MM.1S (cell line): ENCODE data around the gene PSMD1.

Experiments
- DNase-seq: peaks from one replicate; pipeline ENCODE4 v3.0.0-alpha.2; 2015
- H2AFZ ChIP-seq: fragments of 300-600 bp; sonication (generic); 2 replicates; pipeline ENCODE4 v1.6.0; 2016; ENCODE audit warnings: antibody characterized with exemption, low read length
- H3F3A ChIP-seq: fragments of 300-600 bp; sonication (generic); 2 replicates; pipeline ENCODE4 v1.6.1; 2016; ENCODE audit warnings: mild to moderate bottlenecking, antibody characterized with exemption, low read length, moderate library complexity, mixed read lengths; ENCODE audit not compliant: insufficient read depth
- H3K27ac ChIP-seq: fragments of 300-600 bp; sonication (generic); 2 replicates; pipeline ENCODE4 v1.5.1; 2016; ENCODE audit warnings: mild to moderate bottlenecking, low read length
- H3K27me3 ChIP-seq: fragments of 300-600 bp; sonication (generic); replicated peaks from 2 replicates; pipeline ENCODE4 v1.6.0; 2016; ENCODE audit warnings: low read length; ENCODE audit not compliant: insufficient read depth
- H3K36me3 ChIP-seq: fragments of 300-600 bp; sonication (generic); replicated peaks from 2 replicates; pipeline ENCODE4 v1.6.1; 2016; ENCODE audit warnings: mild to moderate bottlenecking, low read length, mixed read lengths; ENCODE audit not compliant: insufficient read depth
- H3K4me1 ChIP-seq: fragments of 300-600 bp; sonication (generic); 2 replicates; pipeline ENCODE4 v1.6.1; 2016; ENCODE audit warnings: low read length, mixed read lengths
- H3K4me2 ChIP-seq: fragments of 300-600 bp; sonication (generic); 2 replicates; pipeline ENCODE4 v1.6.0; 2016; ENCODE audit warnings: low read depth, low read length
- H3K4me3 ChIP-seq: fragments of 300-600 bp; sonication (generic); 2 replicates; pipeline ENCODE4 v1.5.1; 2016; ENCODE audit warnings: low read length, mixed read lengths
- H3K79me2 ChIP-seq: fragments of 300-600 bp; sonication (generic); 2 replicates; pipeline ENCODE4 v1.6.1; 2016; ENCODE audit warnings: mixed run types, low read length, mixed read lengths
- H3K9ac ChIP-seq: fragments of 300-600 bp; sonication (generic); 2 replicates; pipeline ENCODE4 v1.6.1; 2016; ENCODE audit warnings: low read length, mixed read lengths
- H3K9me2 ChIP-seq: fragments of 300-600 bp; sonication (generic); replicated peaks from 2 replicates; pipeline ENCODE4 v1.6.1; 2016; ENCODE audit warnings: mild to moderate bottlenecking, low read length, mixed read lengths; ENCODE audit not compliant: insufficient read depth
- H3K9me3 ChIP-seq: fragments of 300-600 bp; sonication (generic); replicated peaks from 2 replicates; pipeline ENCODE4 v1.6.1; 2016; ENCODE audit warnings: mild to moderate bottlenecking, low read length, mixed read lengths; ENCODE audit not compliant: insufficient read depth
- H4K20me1 ChIP-seq: fragments of 300-600 bp; sonication (generic); 2 replicates; pipeline ENCODE4 v1.6.1; 2016; ENCODE audit warnings: mild to moderate bottlenecking, low read length, moderate library complexity, mixed read lengths; ENCODE audit not compliant: insufficient read depth
- EZH2 ChIP-seq: fragments of 300-600 bp; sonication (generic); optimal IDR thresholded peaks from 2 replicates; pipeline ENCODE3; 2017; ENCODE audit warnings: low read depth, mild to moderate bottlenecking, antibody characterized with exemption, low read length, mixed read lengths
- EZH2phosphoT487 ChIP-seq: fragments of 300-600 bp; sonication (generic); IDR thresholded peaks from 2 replicates; pipeline ENCODE4 v1.6.1; 2018; ENCODE audit warnings: antibody characterized with exemption, low read length
- TF ChIP-seq, protein P1 (sequence below): fragments of 300-600 bp; sonication (generic); IDR thresholded peaks from 2 replicates; pipeline ENCODE4 v1.5.1; 2016; ENCODE audit warnings: antibody characterized with exemption, low read length, mixed read lengths

Gene PSMD1

DNA sequence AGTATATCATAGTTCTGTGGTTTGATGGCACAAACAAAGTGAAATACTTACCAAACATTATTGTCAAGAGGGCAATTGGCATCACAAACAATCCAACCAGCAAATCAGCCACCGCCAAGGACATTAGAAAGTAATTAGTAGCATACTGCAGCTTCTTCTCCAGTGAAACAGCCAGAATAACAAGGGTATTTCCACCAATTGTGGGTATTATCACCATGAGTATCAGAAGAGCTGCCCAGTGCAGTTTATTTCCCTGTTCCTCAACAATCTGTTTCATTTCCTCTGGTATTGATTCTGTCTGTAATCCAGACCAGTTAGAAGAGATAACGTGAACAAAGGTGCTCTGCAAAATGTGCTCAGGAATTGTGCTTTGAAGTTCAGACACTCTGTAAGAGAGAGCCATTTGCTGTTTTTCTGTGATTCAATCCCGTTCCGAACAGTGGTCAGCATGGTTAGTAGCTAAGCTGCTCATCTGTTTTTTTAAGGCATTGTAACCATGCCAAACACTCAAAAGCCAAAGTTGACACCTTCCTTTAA, 66.8 kb downstream of the PSMD1 start:
- Histone ChIP-seq H3K9me3 (no peaks in the 10 kb centered on the region), H3K36me3 (no peaks in the 10 kb centered on the region), H3K4me2 (no peak overlapping the region), H3K9ac (no peak overlapping the region), H3K27me3 (no peaks in the 10 kb centered on the region), H3K27ac (no peak overlapping the region), H4K20me1 (no peaks in the 10 kb centered on the region; the same call in 1 of the 2 replicates), H3K4me3 (no peak overlapping the region), H3K9me2 (no peaks in the 10 kb centered on the region), H3F3A (no peaks in the 10 kb centered on the region), H2AFZ (no peak overlapping the region), H3K4me1 (no peaks in the 10 kb centered on the region), H3K79me2 (peaks cover 32% of the 10 kb centered on the region)
- DNase-seq, result no peak
- TF ChIP-seq, protein P1, sequence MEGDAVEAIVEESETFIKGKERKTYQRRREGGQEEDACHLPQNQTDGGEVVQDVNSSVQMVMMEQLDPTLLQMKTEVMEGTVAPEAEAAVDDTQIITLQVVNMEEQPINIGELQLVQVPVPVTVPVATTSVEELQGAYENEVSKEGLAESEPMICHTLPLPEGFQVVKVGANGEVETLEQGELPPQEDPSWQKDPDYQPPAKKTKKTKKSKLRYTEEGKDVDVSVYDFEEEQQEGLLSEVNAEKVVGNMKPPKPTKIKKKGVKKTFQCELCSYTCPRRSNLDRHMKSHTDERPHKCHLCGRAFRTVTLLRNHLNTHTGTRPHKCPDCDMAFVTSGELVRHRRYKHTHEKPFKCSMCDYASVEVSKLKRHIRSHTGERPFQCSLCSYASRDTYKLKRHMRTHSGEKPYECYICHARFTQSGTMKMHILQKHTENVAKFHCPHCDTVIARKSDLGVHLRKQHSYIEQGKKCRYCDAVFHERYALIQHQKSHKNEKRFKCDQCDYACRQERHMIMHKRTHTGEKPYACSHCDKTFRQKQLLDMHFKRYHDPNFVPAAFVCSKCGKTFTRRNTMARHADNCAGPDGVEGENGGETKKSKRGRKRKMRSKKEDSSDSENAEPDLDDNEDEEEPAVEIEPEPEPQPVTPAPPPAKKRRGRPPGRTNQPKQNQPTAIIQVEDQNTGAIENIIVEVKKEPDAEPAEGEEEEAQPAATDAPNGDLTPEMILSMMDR, result no peak
- TF ChIP-seq EZH2, result no peak
- no peak for TF ChIP-seq EZH2phosphoT487

DNA sequence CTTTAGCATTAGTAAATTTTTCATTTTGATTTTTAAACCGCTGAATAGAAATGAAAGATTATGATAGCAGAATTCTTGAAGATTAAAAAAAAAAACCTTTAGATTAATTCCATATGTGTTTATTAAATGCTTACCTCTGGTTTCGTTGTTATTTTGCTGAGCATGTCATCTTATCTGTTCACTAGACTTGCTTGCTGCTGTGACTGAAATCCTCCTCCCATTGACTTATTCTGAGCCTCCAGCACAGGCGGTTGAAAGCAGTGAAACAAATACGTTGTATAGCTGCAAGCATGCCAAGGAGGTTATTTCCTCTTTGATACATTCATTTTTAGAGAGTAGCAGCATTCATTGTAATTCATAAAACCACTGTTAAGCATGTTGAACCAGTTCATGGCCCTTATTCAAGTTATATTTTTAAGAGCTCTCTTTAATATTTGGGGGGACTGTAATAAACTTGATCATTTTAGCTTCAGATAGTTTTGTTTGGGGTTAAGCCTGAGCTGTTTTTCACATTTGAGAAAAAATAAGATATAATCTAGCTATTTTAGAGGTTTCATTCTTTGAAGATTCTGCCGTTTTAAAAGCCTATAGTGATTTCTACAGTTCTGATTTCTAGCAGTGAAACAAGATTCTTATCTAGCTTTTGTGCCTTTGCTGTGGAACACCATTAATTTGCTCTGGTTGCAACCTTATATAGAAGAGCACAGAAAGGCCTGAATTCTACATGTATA, 68.3 kb downstream of the PSMD1 start, which contains the start of gene HTR2B:
HTR2B (minus strand) TSS at position 205 of the 731 bp plus-strand sequence. CDS start 1,278 bp downstream, outside the sequence.
- Histone ChIP-seq H3K4me3 (no peak within 1 kb of the TSS), H3K27me3 (no peaks in the 10 kb centered on the region), H3K79me2 (peaks cover 42% of the 10 kb centered on the region), H3K9me2 (no peaks in the 10 kb centered on the region), H3K9ac (no peak within 1 kb of the TSS), H3K9me3 (no peaks in the 10 kb centered on the region), H3K4me2 (no peak within 1 kb of the TSS), H3F3A (no peaks in the 10 kb centered on the region), H3K4me1 (no peaks in the 10 kb centered on the region), H4K20me1 (no peaks in the 10 kb centered on the region; the same call in 1 of the 2 replicates), H3K27ac (no peak within 1 kb of the TSS), H3K36me3 (no peaks in the 10 kb centered on the region), H2AFZ (no peak within 1 kb of the TSS)
- TF ChIP-seq EZH2phosphoT487 (no peak), EZH2 (no peak)
- TF ChIP-seq, protein P1, result no peak
- no peak for DNase-seq

- Histone ChIP-seq H3K79me2 (peaks cover 49% of the 10 kb centered on the region), H3K27me3 (no peaks in the 10 kb centered on the region), H3K9me2 (no peaks in the 10 kb centered on the region), H3F3A (no peaks in the 10 kb centered on the region), H3K27ac (no peak overlapping the region), H3K9me3 (no peaks in the 10 kb centered on the region), H3K9ac (no peak overlapping the region), H4K20me1 (no peaks in the 10 kb centered on the region; the same call in 1 of the 2 replicates), H3K4me2 (no peak overlapping the region), H2AFZ (no peak overlapping the region), H3K4me1 (no peaks in the 10 kb centered on the region), H3K4me3 (no peak overlapping the region), H3K36me3 (no peaks in the 10 kb centered on the region)
- no peak for TF ChIP-seq EZH2
- no peak for TF ChIP-seq EZH2phosphoT487
- TF ChIP-seq, protein P1, result no peak
- no peak for DNase-seq
These were observed 69.5 kb downstream of the PSMD1 start for GRCh38 chr2:231126123-231126522.
